Stimulated activated CD8-positive, alpha-beta memory T cell treated with anti-CD3 and anti-CD28 coated beads, Interleukin-12 subunit alpha, Interleukin-12 subunit beta, amount 100 ng/mL, for 1 hour (primary cell): Measurements from ENCODE around the gene NAV2.

Experiments used
- DNase-seq: peaks from one replicate; pipeline ENCODE4 v3.0.0-alpha.2; 2020; ENCODE audit warnings: low read depth

NAV2 gene

DNA sequence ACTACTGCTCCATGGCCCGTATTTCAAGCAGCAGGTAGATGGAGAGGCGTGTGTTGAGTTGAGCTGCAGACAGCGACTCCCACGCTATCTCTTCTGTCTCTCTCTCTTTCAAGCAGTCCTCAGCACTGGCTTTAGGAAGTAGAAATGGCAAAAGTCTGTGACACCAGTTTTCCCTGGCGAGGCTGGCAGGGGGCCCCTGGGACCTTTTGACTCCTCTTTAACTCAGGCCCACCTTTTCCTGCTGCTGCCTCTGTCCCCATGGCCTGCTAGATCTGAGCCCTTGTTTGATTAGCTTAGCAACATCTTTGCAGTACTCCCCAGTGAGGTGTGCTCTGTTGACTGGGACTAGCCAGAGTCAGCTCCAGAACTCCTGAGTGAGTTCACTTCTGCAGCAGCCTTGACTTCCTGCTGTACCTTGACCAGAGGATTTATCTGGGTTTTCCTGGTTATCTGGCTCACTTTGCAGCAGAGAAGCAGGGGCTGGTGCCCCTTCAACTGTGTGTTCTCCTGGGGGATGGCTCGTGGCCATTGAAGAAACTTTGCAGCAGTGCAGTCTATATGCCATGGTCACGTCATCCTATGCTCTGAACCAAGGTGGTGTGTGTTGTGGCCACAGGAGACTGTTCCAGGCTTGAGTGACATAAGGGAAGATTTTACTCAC lies 263.8 kb downstream of the NAV2 start:
- no peak for DNase-seq

DNA sequence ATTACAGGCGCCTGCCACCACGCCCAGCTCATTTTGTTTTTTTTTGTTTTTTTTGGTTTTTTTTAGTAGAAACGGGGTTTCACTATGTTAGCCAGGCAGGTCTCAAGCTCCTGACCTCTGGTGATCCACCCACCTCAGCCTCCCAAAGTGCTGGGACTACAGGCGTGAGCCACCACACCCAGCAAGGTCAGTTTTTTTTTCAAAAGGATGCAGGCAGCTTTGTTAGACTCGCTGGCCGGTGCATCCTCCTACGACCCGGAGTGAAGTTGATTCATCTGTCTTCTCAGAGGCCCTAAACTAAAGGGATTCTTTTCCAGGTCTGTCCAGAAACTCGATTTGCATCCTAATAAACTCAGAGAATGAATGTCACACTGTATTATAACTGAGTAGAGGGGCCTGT lies 265.3 kb downstream of the NAV2 start:
- DNase-seq, result no peak

DNA sequence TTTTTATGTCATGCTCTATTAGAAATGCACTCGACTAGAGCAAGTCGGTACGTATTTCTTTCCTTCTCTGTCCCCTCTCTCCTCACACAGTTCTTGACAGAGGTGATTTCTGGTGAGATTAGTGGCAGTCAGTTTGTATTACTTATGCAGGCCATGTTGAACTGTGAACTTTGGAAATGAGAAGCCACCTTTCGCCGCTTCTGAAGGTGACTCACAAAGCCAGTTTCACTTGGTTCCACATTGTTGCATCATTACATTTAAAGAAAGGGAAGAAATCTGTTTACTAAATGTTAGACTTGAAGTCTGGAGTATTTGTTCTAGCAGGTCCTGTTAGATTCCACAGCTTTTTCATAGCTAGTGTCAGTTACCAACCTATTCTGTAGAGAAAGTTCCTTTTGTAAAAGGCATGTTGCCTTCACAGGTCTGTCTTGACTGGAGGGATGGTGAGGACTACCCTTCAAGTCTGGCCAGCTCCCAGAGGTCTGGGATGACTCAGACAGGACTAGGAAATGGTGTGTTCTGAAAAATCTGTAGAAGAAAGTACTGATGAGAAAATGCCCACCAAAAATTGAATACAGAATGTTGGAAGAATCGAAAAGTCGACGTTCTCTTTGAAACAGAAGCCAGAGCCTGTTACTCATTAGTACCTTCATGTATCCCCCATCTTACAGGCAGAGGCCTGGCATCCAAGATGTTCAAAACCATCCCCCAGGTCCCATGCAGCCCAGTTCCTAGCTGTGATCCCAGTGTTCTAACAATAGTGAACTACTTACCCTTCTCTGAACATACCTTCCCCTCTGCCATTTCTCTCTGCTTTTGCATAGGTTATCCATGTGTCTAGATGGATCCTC lies 266.3 kb downstream of the NAV2 start:
- no peak for DNase-seq

DNA sequence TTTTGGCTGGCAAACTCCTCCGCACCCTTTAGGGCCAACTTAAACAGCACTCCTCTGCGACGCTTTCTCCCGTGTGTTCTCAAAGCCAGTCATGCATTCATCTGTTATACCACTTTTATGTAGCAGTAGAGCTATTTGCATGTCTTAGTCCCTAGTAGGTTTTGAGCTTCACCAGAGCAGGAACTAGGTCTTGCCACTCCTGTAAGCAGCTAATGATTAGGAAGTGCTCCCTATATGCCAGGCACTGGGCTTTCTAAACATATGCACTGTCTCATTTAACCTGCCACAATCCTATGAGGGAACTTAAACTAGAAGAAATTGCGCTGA lies 266.8 kb downstream of the NAV2 start:
- DNase-seq, result no peak

DNA sequence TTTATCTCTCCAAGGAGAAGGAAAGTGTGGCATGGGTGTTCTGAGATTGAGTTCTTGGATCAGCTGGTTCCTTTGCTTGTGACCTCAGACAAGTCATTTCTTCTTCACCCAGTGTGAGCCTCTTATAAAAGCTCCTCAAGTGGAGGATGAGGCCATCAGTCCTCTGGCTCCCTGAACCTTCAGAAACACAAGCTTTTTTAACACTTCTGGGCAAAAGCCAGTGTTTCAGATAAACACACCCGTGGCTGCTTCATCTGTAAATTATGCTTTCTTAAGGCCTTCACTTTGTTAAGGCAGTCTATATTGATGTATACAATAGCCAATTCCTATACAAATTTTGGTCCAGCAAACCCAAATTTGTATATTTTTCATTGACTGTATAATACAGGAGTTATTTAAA lies 267.8 kb downstream of the NAV2 start:
- DNase-seq, result no peak

DNA sequence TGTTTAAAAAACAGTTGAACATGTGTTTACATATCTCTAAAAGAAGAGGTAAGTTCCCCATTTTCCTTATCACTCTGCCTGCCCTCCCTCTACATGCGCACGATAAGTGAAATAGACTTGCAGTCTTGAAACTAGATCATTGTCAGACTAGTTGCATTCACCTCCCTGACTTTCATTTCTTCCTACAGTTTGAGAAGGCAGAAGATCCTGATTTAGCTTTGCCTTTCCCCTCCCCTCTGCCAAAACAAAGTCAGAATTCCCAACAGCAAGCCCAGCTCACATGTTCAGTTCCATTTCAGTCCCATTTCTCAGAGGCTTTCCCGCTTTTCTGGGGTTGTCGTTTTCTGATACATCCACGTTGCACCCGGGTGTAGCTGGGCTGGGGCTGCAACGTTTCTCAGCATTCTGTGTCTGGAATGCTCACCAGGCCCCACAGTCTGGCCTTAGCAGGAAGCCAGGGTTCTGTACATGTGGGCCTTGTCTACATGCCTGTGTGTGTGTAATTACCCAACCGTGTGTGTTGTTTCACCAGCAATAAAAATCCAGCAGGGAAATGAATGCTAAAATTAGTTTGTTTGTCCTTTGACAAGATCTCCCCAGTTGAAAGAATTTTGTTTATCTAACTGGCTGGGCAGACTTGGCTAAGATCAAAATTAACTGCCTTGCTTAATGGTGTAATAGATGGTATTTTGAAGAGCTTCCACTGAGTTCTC lies 268.5 kb downstream of the NAV2 start:
- no peak for DNase-seq

DNA sequence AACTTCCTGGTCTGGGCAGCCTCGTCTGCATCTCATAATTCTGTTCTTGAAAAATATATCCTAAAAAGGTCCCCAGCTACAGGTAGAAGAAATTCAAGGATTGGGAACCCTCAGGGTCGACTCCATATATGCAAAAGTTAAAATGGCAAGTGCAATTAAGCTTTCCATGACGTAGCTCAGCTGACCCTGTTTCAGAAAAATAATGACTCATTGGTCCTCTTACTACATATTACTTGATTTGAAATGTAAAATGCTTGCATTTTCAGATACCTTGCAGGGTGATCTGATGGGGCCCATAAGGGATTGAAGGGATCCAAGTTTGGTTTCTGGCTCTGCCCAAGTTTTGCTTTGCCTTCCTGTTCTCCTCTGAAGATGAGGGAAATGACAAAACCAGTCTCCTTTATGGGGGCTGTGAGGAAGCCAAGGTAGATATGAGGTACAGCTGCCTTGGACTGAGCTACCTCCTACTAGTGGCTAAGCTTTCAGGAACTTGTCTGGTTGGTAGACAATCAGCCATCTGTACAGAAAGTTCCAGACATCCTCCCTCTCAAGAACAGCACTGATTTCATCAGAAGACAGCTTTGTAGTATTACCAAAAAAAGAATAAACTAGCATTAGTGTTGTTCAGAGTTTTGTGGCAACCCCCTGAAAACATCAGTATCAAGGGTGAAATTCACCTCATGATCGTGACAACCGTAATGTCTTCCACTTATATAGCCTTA lies 270.3 kb downstream of the NAV2 start:
- no peak for DNase-seq

DNA sequence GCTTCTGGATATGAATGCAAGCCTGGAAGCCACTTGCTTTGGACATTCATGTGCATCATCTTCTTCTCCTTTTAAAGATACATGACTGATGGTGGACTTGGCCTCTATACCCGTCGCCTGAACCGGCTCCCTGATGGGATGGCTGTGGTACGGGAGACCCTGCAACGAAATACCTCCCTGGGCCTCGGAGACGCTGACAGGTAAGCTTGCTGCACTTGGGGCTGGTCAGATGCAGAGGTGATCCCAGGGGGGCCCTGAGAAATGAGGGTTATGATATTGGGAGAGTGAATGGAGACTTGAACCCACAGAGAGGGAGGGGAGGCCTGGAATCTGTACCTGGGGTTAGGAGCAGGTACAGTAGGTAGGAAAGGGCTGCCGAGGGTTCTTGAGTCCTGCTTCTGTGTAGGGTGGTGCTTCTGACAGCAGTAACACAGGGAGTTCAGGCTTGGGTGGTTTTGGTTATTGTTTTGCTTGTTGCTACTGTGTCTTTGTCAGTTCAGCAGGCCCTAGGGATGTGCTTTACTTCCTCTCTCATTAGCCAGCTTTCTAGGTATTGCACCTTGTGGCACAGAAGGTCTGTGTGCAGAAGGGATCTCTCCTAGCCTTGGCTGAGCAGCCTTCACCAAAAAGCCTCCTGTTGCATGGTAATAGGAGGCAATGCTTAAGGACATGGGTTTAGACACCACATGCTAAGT lies 271.6 kb downstream of the NAV2 start:
- DNase-seq, result no peak

DNA sequence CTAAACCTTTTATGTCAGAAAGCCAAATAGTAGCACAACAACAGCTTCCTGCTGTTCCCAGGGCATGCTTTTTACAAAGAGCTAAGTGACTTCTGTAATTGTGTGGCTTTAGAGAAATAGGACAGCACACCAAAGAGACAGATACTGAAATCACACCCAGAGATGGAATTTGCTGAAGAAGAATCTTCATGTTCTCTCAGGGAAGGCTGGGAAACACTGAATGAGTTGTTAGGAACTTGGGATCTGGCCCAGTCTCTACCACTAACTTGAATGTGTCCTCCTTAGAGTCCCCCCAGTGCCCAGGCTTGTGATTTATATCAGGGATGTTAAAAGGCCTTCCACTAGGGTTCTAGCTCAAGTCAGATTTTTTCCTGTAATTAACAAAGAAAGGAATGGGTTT lies 272.5 kb downstream of the NAV2 start:
- DNase-seq, result no peak

DNA sequence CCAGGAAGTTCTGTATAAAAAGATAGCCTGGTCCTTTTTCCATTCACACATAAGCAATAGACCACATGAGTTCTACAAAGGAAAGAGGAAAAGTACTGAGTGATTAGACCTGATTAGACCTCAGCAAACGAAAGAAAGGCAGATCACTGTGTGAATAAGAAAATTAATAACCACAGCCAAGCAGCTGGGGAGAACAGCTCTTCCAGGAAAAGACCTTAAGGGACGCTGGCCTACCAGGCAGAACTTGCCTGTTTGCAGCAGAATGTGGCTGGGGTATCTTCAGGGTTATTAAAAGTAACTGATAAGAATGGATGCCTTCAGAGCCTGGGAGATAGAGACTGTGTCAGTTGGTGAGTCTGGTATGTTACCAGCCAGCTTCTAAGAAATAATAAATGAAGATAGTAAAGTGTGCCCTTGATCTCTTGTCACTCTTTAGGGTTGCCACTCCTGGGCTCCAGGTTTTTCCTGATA lies 274.7 kb downstream of the NAV2 start:
- DNase-seq, result no peak

DNA sequence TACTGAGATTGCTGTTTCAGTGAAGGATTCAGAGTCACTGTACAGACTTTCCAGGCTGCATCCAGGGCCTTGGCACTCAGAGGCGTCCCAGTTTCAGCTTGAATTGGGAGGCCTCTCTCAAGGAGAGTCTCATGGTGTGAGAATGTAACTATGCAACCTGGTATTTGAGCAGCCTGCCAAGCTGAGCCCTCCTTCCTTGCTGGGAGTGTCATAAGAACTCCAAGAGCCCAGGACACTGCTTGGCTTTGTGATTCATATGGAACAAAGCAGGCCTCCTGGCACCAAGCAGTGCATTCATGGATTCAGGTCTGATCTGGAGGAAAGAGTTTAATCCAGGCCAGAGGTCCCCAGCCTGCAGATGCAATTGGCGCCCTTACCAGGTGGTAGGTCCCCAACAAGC lies 276.0 kb downstream of the NAV2 start:
- no peak for DNase-seq

DNA sequence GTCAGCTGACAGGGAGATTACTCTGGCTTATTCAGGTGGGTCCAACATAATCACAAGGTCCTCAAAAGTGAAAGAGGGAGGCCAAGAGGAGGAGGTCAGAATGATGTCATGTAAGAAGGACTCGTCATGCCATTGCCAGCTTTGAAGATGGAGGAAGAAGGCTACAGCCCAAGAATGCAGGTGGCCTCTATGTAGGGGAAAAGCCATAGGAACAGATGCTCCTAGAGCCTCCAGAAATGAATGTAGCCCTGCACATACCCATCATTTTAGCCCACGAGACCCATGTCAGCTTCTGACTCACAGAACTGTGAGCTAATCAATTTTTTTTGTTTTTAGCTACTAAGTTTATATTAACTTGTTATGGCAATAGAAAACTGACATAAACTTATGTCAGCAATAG lies 276.6 kb downstream of the NAV2 start:
- DNase-seq, result no peak

DNA sequence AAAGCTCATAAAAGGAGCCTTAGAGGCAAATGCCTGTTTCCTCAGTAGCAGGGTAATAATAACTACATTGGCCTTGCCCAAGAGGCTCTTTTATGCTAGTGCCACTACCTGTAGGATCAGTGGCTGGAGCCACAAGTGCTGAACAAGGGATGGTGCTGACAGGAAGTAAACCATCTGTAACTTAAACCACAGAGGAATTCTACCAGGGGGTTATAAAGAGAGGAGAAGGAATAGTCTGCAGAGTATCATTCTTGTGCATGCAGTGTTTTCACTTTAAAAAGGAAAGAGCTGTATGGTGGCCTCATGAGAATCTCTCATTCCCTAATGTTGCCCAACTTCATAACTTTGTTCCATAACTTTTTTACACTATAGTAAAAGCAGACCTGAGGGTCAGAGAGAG lies 279.5 kb downstream of the NAV2 start:
- no peak for DNase-seq

DNA sequence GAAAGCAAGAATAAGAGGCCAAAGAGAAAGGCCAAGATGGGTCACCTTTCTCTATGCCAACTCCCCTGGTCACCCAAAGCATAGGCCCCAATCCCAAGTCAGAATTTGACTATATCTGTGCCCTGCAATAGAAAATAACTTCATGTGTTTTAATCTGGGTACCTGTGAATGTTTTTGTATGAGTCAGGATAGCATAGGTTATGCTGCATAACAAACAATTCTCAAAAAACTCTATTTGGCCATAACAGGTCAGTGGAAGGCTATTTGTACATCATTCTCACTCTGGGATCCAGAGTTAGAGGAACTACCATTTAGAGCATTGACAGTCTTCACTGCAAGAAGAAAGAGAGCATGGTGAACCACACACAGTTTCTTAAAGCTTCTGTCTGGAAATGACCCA lies 280.4 kb downstream of the NAV2 start:
- no peak for DNase-seq

DNA sequence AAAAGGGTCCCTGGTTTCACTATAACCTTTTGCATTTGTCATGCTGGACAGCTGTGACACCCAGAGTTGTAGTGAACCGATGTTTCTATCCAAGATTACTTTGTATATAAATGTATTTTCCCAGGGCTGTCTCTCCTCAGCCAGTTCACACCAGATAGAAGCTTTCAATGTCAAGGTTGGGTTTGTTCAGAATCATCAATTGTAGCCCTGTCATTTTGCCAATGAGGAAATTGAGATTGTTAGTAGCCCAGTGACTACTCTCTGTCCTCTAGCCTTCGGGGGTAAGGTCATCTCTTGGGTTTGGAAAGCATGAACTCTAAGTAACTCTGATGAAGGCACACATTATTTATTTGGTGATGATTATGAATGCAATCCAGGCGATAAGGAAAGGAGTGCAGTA lies 282.0 kb downstream of the NAV2 start:
- no peak for DNase-seq

DNA sequence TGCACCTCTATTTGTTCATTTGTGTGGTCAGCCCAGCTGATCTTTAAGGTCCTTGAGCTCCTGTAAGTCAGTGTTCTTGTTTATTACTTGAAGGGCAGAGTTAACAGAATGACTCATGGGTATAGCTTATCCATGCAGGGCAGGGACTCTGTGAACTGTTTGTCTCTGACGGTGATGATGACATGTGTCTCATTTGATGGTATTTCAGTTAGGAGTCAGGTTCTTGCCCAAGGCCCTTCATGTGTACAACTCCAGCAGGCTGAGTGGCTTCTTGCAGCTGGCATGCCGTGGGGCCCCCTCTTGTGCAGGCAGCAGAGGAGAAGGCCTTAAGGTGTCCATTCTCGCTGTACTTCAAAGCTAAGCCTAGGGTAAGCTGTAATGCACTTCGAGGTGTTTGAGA lies 282.5 kb downstream of the NAV2 start:
- DNase-seq, result no peak

DNA sequence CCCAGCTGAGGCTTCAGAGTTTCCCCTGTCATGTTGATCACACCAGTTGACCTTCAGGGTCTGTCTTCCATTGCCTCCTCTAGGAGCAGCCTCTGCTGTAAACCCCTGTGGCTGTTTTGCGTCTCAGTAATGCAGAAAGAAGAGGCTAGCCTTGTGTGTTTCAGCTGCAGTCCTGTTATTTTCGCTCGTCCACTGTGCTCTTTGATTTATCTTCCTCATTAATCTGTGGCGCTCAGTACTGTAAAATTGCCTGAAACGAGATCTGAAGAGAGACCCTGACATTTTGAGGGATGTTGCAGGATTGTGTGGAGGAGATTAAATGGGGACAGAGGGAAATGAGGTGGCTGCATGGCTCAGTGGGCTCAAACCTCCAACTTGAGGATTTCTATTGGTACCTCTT lies 283.9 kb downstream of the NAV2 start:
- DNase-seq, result no peak

DNA sequence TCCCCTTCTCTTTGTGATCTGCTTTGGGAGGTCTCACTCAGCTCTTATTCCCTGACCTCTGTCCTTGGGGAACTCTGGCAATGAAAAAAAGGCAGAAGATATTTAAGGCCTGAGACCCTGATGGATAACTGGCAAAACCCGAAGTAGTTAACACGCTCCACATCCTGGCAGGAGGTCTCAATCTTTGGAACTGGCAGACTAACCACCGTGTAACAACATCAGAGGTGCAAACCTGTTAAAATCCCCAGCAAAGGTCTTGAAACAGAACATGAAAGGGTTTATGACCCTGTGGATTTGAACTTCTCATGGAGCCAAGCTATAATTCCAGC lies 287.3 kb downstream of the NAV2 start:
- no peak for DNase-seq

DNA sequence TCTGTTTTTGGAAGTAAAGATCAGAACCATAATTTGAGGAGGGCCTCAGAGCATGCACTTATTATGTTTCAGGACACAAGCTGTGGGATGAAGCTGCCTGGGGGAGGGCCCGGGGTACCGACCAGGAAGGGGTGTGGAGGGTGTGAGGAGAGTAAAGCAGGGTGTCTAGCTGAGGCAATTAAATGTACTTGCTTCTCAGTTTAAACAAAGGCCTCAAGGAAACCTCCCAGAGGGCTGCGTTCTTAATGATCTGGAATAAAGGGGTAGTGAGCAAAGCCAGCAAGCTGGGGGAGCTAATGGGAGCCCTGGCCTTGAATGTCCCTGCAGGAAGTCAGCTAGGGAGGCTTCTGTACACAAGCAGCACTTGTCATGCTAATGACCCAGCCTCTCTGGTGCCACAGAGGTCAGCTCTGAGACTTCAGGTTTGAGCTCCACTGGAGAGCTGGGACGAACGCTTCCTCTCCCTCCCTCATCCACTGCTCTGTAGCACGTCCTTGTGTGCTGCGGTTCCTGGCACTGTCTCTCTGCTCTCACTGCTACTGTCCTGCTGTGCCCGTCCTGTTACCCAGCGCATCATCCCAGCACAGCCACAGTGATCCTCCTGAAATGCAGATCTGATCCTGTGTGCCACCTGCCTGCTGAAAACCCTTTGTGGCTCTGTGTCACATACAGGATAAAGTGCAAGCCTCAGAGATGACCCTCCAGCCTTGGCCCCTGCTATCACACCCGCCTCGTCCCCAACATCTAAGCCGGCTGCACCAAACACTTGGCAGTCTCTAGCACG lies 287.9 kb downstream of the NAV2 start:
- DNase-seq, result no peak

DNA sequence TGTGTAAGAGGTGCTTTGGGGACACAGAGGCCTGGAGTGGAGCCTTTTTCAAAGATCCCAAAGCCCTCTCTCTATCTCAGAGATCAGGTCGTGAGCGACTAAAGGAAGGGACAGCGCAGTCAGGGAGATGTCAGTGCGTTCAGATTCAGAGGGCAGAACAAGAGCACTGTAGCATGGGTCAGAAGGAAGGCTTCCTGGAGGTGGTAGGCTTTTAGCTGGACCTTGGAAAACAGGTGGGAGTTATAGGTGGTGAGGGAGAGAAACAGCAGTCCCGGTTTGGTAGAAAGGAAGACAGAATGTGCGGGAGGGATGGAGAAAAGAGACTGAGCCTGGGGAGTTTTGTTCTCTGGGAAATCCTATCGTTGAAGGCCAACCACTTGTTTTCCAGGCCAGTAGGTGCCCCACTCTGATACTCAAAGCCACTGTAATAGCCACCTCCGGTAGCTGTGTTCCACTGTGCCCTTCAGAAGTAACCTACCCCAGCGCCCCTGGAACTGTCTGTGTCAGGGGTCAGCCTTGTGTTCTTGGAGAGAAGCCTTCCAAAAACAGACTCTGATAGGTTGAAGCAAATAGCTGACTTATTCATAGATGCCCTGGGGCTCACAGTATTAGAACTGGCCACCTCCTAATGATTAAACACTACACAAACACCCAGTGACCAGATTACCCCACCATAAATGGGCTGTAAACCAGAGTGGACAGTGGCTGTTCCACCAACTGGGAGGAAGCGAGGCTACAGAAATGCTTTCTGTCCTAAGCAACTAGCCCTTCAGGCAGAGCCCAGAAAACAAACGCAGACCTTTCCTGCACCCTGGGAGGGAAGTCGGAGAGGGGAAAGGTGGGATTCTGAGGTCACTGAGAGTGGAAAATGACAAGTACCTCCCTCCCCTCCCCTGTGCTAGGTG lies 289.9 kb downstream of the NAV2 start:
- DNase-seq, result no peak
